ENCODE results near the gene ADH7.

DNA sequence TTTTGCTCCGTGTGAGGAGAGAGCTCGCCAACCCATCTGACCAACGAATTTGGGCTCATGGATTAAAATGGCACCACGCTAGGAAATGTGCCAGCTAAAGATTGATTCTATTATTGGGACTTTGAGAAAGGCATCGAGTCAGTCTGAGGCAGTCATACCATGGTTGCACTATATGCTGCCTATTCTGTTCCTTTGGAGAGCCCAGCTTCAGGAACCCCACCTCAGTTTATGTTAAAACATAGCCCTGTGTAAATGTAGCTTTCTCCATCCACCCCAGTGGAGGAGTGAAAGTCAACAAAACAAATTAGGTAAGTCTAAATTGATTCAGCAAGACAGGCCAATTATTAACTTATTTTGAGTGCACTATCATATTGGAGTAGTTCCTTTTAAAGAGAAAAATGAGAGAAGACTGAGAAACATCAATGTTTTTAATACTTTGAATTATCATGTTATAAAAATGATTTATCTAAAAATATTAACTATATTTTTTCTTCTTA, 24.5 kb upstream of the ADH7 start:
- TF ChIP-seq EP300 (IDR thresholded peaks at IDR 0.05) (no peak), POLR2A (IDR thresholded peaks at IDR 0.05) (no peak)
- TF ChIP-seq, protein P1, sequence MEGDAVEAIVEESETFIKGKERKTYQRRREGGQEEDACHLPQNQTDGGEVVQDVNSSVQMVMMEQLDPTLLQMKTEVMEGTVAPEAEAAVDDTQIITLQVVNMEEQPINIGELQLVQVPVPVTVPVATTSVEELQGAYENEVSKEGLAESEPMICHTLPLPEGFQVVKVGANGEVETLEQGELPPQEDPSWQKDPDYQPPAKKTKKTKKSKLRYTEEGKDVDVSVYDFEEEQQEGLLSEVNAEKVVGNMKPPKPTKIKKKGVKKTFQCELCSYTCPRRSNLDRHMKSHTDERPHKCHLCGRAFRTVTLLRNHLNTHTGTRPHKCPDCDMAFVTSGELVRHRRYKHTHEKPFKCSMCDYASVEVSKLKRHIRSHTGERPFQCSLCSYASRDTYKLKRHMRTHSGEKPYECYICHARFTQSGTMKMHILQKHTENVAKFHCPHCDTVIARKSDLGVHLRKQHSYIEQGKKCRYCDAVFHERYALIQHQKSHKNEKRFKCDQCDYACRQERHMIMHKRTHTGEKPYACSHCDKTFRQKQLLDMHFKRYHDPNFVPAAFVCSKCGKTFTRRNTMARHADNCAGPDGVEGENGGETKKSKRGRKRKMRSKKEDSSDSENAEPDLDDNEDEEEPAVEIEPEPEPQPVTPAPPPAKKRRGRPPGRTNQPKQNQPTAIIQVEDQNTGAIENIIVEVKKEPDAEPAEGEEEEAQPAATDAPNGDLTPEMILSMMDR (IDR thresholded peaks at IDR 0.05) = no peak

Data from gastroesophageal sphincter (tissue), 3 donors.